ENCODE measurements around the gene FNBP1.

FNBP1 gene

DNA sequence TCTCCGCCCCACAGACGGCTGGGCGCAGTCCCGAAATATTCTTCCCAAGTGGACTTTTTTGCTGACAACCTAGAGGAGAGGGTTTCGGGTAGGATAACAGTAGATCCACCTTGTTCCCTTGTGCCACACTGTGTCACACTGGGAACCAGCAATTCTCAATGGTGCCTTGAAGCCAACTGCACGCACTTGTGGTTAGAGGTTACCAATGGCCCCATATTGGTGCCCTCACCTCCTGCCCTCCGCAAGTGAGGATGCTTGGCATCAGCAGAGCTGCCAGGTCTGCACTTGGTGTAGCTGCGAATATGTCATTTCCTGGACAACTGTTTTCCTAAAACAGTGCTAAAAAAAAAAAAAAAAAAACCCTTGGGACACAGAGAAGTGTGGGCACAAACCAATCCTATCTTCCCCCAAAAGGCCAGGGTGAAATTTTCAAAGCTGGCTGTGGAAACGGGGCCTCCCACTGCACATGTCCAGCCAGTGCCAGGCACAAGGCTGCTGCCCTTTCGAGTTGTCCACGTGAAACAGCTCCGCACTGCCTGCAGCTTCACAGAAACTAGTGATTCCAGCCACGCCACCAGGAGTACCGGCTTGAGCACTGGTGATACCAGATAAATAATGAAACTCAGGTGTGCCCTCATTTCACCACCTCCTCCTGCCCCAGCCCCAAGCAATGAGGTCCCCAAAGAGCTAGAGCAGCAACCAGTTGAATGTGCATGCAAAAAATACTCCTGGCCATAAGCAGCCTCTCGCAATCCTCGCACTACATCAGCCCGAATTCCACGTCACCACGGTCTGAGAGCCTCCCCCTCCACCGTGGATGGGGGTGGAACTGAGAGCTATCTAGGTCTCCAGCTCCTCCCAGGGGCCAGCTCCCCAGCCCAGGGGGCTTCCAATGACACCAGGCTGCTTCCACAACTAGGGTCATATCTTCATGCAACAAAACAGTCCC is 156.5 kb downstream of the FNBP1 start:
- peak; percentile 16 to 17 for DNase-seq (ENCODE audit: low read depth in 2 of 2)
- no peak for TF ChIP-seq CTCF (IDR thresholded peaks at IDR 0.05; ENCODE audit: low read depth, low read length)
- H3K4me3 ChIP-seq (replicated peaks in 1 of 2; ENCODE audit: low read depth in 2 of 2, low read length in 2 of 2): peak overlapping the region in 1 of 2 donors; percentile 32

DNA sequence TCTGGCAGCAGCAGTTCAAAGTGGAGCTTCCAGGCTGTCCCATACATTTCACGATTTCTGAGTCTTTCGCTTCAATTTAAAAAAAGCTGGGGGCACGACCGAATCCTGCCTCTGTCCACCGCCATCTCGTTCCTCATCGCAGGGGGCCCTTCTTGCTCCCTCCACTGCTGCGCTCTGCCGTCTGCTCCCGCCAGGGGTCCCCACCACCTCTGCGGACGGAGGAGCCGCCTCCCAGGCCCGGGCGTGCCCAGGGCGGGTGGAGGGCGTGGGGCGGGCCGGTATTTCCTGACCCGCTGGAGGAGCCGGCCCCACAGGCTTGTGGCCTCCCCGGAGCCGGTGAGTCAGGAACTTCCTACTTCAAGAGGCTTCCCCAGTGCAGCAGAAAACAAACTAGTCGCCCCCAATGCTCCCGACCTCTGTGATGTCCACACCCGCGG is 157.3 kb downstream of the FNBP1 start:
- peak; percentile 94 to 96 for DNase-seq (ENCODE audit: low read depth in 2 of 2)
- peak overlapping the region in 1 of 2 donors; percentile 32 for H3K4me3 ChIP-seq (replicated peaks in 1 of 2; ENCODE audit: low read depth in 2 of 2, low read length in 2 of 2)
- peak; percentile 91 for TF ChIP-seq CTCF (IDR thresholded peaks at IDR 0.05; ENCODE audit: low read depth, low read length)

GRCh38 chr9:129885018-129885669 is 157.8 kb downstream of the FNBP1 start:
- H3K4me3 ChIP-seq (replicated peaks in 1 of 2; ENCODE audit: low read depth in 2 of 2, low read length in 2 of 2): peak overlapping the region in 1 of 2 donors; percentile 26
- no peak for TF ChIP-seq CTCF (IDR thresholded peaks at IDR 0.05; ENCODE audit: low read depth, low read length)
- DNase-seq (ENCODE audit: low read depth in 2 of 2): no peak

DNA sequence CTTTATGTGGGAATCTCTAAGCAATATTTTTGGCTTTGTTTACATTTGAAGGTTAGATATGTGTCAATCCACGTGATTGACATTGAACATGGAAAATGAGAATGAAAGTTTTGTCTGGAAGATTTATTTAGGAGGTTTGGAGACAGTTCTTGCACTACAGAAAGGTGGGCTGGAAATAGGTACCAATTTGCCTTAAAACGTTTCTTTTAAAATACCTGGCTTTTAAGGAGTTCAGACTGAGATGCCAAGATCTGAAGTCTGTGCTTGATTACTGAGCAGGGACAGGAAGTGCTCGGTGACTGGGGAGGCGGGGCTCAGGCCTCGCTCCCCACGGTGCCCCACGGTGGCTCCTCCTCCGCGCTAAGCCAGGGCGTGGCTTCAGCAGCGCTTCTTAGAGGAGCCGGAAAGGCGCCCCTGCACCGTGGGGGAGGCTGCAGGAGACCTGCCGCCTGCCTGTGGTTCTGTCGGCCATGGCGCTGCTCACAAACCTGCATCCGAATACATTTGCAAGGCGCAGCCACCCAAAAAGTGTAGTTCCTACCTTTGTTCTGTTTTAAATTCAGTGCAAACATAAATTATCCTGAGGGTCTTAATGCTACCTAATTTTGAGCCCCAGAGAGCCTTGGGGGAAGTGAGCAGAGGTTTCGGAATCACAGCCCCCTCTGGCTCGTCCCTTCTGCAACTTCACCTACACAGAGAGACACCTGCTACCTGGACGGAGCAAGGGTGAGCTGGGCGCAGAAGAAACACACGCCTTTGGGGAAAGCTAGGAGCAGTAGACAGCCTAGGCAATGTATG is 158.6 kb downstream of the FNBP1 start:
- DNase-seq (ENCODE audit: low read depth in 2 of 2): peak; percentile 71 to 74
- no peak for TF ChIP-seq CTCF (IDR thresholded peaks at IDR 0.05; ENCODE audit: low read depth, low read length)
- H3K4me3 ChIP-seq (replicated peaks in 1 of 2; ENCODE audit: low read depth in 2 of 2, low read length in 2 of 2): peak overlapping the region; percentile 11 to 24

- H3K4me3 ChIP-seq (replicated peaks in 1 of 2; ENCODE audit: low read depth in 2 of 2, low read length in 2 of 2): no peak overlapping the region
- no peak for TF ChIP-seq CTCF (IDR thresholded peaks at IDR 0.05; ENCODE audit: low read depth, low read length)
- DNase-seq (ENCODE audit: low read depth in 2 of 2): no peak
Observed at GRCh38 chr9:129881547-129882324, 161.3 kb downstream of the FNBP1 start.

Data from cardiac fibroblast (primary cell).